ENCODE data around the gene LIN7C. TPM values are rescaled to one million over a fixed set of nuclear protein-coding genes. Genes with fewer than 3 reads are reported as not detected.
"Not testable (repeated sequence)": the region's sequence is repeated elsewhere in the genome, so short reads cannot be mapped to it uniquely, and the experiment has no call there.

LIN7C gene
- polyA plus RNA-seq, 1 donor (not counting 4 experiments of a cell fraction or from before 2014, with no cell fraction given): 23.0 TPM

DNA sequence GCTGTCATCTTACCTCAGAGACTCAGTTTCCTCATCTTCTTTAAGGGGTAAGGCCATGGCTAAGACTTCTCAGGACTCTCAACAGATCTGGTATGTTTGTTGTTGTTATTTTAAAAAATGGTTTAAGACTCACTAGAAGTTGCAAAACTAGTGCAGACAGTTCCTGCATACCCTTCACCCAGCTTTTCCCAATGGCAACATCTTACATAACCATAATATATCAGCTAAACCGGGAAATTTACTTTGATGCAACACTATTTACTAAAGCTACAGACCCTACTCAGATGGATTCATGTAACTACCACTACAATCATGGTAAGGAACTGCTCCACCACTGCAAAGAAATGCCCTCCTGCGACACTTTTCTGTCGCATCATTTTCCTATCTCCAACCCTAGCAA, 54.4 kb downstream of the LIN7C start:
- H3K27me3 ChIP-seq (ENCODE audit: control insufficient read depth, extremely low read depth, insufficient read depth, low read length): no peaks in the 10 kb centered on the region
- H3K9me3 ChIP-seq (ENCODE audit: control insufficient read depth, low read depth, low read length): no peaks in the 10 kb centered on the region
- H4K20me1 ChIP-seq (ENCODE audit: control insufficient read depth, extremely low read depth, insufficient read depth, low read length): no peaks in the 10 kb centered on the region
- H3K27ac ChIP-seq (ENCODE audit: control insufficient read depth, insufficient read depth, low read length): peak overlapping the region; percentile 10
- no peaks in the 10 kb centered on the region for H3K9me1 ChIP-seq (ENCODE audit: control insufficient read depth, extremely low read depth, insufficient read depth, low read length)
- no peak for FAIRE-seq
- peak overlapping the region; percentile 63 for H3K4me2 ChIP-seq (ENCODE audit: control insufficient read depth, extremely low read depth, insufficient read depth, low read depth, low read length)
- H3K36me3 ChIP-seq (ENCODE audit: control insufficient read depth in 2 of 2, extremely low read depth in 1 of 2, insufficient read depth in 2 of 2, low read length in 2 of 2): no peaks in the 10 kb centered on the region
- peaks cover 51% of the 10 kb centered on the region for H3K4me1 ChIP-seq (ENCODE audit: control insufficient read depth, extremely low read depth, insufficient read depth, low read length)
- no peak overlapping the region for H2AFZ ChIP-seq (ENCODE audit: control insufficient read depth, low read length)
- no peak overlapping the region for H3K4me3 ChIP-seq (ENCODE audit: control insufficient read depth in 2 of 3, extremely low read depth in 1 of 3, insufficient read depth in 2 of 3, low read depth in 1 of 3, low read length in 3 of 3)
- H3K79me2 ChIP-seq (ENCODE audit: control insufficient read depth, insufficient read depth, low read length): peaks cover 80% of the 10 kb centered on the region
- H3K9ac ChIP-seq (ENCODE audit: control insufficient read depth, extremely low read depth, insufficient read depth, low read length): no peak overlapping the region
- TF ChIP-seq, protein P1, sequence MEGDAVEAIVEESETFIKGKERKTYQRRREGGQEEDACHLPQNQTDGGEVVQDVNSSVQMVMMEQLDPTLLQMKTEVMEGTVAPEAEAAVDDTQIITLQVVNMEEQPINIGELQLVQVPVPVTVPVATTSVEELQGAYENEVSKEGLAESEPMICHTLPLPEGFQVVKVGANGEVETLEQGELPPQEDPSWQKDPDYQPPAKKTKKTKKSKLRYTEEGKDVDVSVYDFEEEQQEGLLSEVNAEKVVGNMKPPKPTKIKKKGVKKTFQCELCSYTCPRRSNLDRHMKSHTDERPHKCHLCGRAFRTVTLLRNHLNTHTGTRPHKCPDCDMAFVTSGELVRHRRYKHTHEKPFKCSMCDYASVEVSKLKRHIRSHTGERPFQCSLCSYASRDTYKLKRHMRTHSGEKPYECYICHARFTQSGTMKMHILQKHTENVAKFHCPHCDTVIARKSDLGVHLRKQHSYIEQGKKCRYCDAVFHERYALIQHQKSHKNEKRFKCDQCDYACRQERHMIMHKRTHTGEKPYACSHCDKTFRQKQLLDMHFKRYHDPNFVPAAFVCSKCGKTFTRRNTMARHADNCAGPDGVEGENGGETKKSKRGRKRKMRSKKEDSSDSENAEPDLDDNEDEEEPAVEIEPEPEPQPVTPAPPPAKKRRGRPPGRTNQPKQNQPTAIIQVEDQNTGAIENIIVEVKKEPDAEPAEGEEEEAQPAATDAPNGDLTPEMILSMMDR (optimal IDR thresholded peaks at IDR 0.05 in 1 of 3, IDR thresholded peaks at IDR 0.05 in 1 of 3, conservative IDR thresholded peaks at IDR 0.05 in 1 of 3; ENCODE audit: extremely low read depth in 1 of 3, insufficient read depth in 2 of 3, low read length in 3 of 3): no peak
- no peak for TF ChIP-seq EZH2 (IDR thresholded peaks at IDR 0.05; ENCODE audit: low read length)
- no peak for DNase-seq (ENCODE audit: low read depth, low spot score)
- dilution Hi-C loops (cut with MboI; ENCODE audit: extremely low pct_ligation_motif_present, low sequenced_read_pairs): no loop called here

DNA sequence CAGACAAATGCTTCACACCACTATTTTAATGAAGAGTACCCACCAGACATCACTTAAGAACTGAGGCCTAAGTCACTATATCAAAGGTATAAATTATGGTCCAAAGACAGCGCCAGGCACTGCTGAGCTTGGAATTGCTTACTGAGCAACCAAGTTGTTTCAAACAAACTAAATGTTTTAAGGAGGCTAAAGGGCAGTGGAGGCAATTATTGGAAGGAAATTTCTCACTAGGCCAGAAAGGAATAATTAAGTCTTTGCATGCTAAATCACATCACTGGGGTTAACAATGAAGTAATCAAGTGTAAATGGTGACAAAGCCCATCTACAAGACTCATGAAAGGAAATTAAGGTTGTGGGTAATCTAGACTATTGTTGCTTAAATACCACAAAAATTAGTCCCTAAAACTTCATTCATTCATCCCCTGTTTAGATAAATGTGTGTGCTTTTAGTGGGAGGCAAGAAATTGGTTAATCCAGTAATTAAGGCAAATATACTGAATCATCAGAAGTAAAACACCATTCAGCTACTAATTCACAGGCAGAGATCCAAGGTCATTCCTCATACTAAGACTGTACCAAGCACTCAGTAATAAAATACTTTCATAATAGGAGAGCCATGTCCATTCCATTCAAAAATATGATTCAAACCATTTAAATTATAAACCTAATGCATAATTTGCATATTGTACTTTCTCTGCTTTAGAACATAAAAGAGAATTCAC, 55.2 kb downstream of the LIN7C start:
- Histone ChIP-seq H3K79me2 (ENCODE audit: control insufficient read depth, insufficient read depth, low read length) (peaks cover 76% of the 10 kb centered on the region), H4K20me1 (ENCODE audit: control insufficient read depth, extremely low read depth, insufficient read depth, low read length) (no peaks in the 10 kb centered on the region), H3K27ac (ENCODE audit: control insufficient read depth, insufficient read depth, low read length) (peak overlapping the region; percentile 10), H3K9me3 (ENCODE audit: control insufficient read depth, low read depth, low read length) (no peaks in the 10 kb centered on the region), H3K4me2 (ENCODE audit: control insufficient read depth, extremely low read depth, insufficient read depth, low read depth, low read length) (peak overlapping the region; percentile 63), H3K9ac (ENCODE audit: control insufficient read depth, extremely low read depth, insufficient read depth, low read length) (no peak overlapping the region), H3K4me3 (ENCODE audit: control insufficient read depth in 2 of 3, extremely low read depth in 1 of 3, insufficient read depth in 2 of 3, low read depth in 1 of 3, low read length in 3 of 3) (no peak overlapping the region), H3K27me3 (ENCODE audit: control insufficient read depth, extremely low read depth, insufficient read depth, low read length) (no peaks in the 10 kb centered on the region), H3K9me1 (ENCODE audit: control insufficient read depth, extremely low read depth, insufficient read depth, low read length) (no peaks in the 10 kb centered on the region), H3K4me1 (ENCODE audit: control insufficient read depth, extremely low read depth, insufficient read depth, low read length) (peaks cover 45% of the 10 kb centered on the region), H2AFZ (ENCODE audit: control insufficient read depth, low read length) (no peak overlapping the region), H3K36me3 (ENCODE audit: control insufficient read depth in 2 of 2, extremely low read depth in 1 of 2, insufficient read depth in 2 of 2, low read length in 2 of 2) (no peaks in the 10 kb centered on the region)
- DNase-seq (ENCODE audit: low read depth, low spot score) (no peak), FAIRE-seq (no peak)
- TF ChIP-seq, protein P1 (optimal IDR thresholded peaks at IDR 0.05 in 1 of 3, IDR thresholded peaks at IDR 0.05 in 1 of 3, conservative IDR thresholded peaks at IDR 0.05 in 1 of 3; ENCODE audit: extremely low read depth in 1 of 3, insufficient read depth in 2 of 3, low read length in 3 of 3): no peak
- no peak for TF ChIP-seq EZH2 (IDR thresholded peaks at IDR 0.05; ENCODE audit: low read length)
- dilution Hi-C loops (cut with MboI; ENCODE audit: extremely low pct_ligation_motif_present, low sequenced_read_pairs): no loop called here

DNA sequence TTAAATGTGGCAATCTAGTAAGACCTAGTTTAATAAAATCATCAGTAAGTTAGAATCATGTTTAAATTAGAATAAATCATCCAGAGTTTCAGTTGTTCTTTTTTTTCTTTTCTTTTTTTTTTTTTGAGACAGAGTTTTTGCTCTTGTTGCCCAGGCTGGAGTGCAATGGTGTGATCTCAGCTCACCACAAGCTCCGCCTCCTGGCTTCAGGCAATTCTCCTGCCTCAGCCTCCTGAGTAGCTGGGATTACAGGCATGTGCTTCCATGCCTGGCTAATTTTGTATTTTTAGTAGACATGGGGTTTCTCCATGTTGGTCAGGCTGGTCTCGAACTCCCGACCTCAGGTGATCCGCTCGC, 58.4 kb downstream of the LIN7C start:
- Histone ChIP-seq H3K27ac (ENCODE audit: control insufficient read depth, insufficient read depth, low read length) (peak overlapping the region; percentile 65), H3K4me1 (ENCODE audit: control insufficient read depth, extremely low read depth, insufficient read depth, low read length) (peaks cover 39% of the 10 kb centered on the region), H3K4me2 (ENCODE audit: control insufficient read depth, extremely low read depth, insufficient read depth, low read depth, low read length) (peak overlapping the region; percentile 48), H3K79me2 (ENCODE audit: control insufficient read depth, insufficient read depth, low read length) (peaks cover 75% of the 10 kb centered on the region), H3K4me3 (ENCODE audit: control insufficient read depth in 2 of 3, extremely low read depth in 1 of 3, insufficient read depth in 2 of 3, low read depth in 1 of 3, low read length in 3 of 3) (peak overlapping the region in 1 of 3 experiments; percentile 1), H3K9ac (ENCODE audit: control insufficient read depth, extremely low read depth, insufficient read depth, low read length) (peak overlapping the region; percentile 24)
- H3K27me3 ChIP-seq (ENCODE audit: control insufficient read depth, extremely low read depth, insufficient read depth, low read length); H2AFZ ChIP-seq (ENCODE audit: control insufficient read depth, low read length); dilution Hi-C loops (cut with MboI; ENCODE audit: extremely low pct_ligation_motif_present, low sequenced_read_pairs); DNase-seq (ENCODE audit: low read depth, low spot score); H3K36me3 ChIP-seq (ENCODE audit: control insufficient read depth in 2 of 2, extremely low read depth in 1 of 2, insufficient read depth in 2 of 2, low read length in 2 of 2); H3K9me1 ChIP-seq (ENCODE audit: control insufficient read depth, extremely low read depth, insufficient read depth, low read length); H3K9me3 ChIP-seq (ENCODE audit: control insufficient read depth, low read depth, low read length); H4K20me1 ChIP-seq (ENCODE audit: control insufficient read depth, extremely low read depth, insufficient read depth, low read length); FAIRE-seq: not testable (repeated sequence)

Measured in keratinocyte (primary cell).